ENCODE measurements around the gene C1orf122. TPM values are rescaled to one million over a fixed set of nuclear protein-coding genes. Genes with fewer than 3 reads are reported as not detected.

The C1orf122 gene
- polyA plus RNA-seq, 1 of the 3 experiments (the other 2 are of a cell fraction), result 75.3 TPM

- TF ChIP-seq USF2 (IDR thresholded peaks at IDR 0.05; ENCODE audit: borderline replicate concordance, low read depth, low read length), result no peak
- TF ChIP-seq GABPA (IDR thresholded peaks at IDR 0.05; ENCODE audit: low read depth), result no peak
- no peak for TF ChIP-seq ELF1 (IDR thresholded peaks at IDR 0.05)
- peak; percentile 57; the same call in 1 of the 2 replicates for TF ChIP-seq MAX (IDR thresholded peaks at IDR 0.05; ENCODE audit: low read depth)
- TF ChIP-seq TCF12 (IDR thresholded peaks at IDR 0.05), result peak; percentile 62; the same call in 1 of the 2 replicates
- TF ChIP-seq NRF1 (IDR thresholded peaks at IDR 0.05; ENCODE audit: low read depth, low read length), result no peak
- TF ChIP-seq REST (IDR thresholded peaks at IDR 0.05; ENCODE audit: low read depth, low read length), result peak; percentile 99
- TF ChIP-seq GATA2 (CRISPR knock-in tag; IDR thresholded peaks at IDR 0.05), result no peak
- no peak for TF ChIP-seq MXI1 (IDR thresholded peaks at IDR 0.05; ENCODE audit: low read depth, low read length)
- no peak for TF ChIP-seq RFX5 (IDR thresholded peaks at IDR 0.05; ENCODE audit: low read length)
- TF ChIP-seq NFIC (IDR thresholded peaks at IDR 0.05; ENCODE audit: borderline replicate concordance), result no peak
Observed at GRCh38 chr1:37795340-37796125, 12.1 kb upstream of the C1orf122 start (continued).

- Histone ChIP-seq H2AFZ (ENCODE audit: low read depth) (no peak overlapping the region), H3K79me2 (ENCODE audit: insufficient read depth) (no peaks in the 10 kb centered on the region), H3K9ac (no peak overlapping the region), H3K27me3 (ENCODE audit: insufficient read depth) (peaks cover 4% of the 10 kb centered on the region; the same call in 1 of the 2 replicates), H3K4me3 (ENCODE audit: low read depth in 2 of 2, low read length in 1 of 2) (no peak overlapping the region), H3K36me3 (replicated peaks in 1 of 2; ENCODE audit: control insufficient read depth in 1 of 2, insufficient read depth in 2 of 2, low read length in 1 of 2) (peaks cover 7 to 13% of the 10 kb centered on the region in 2 experiments), H3K4me2 (no peak overlapping the region), H3K9me3 (no peaks in the 10 kb centered on the region), H4K20me1 (ENCODE audit: insufficient read depth) (peaks cover 4% of the 10 kb centered on the region; the same call in 1 of the 2 replicates), H3F3A (replicated peaks; ENCODE audit: insufficient read depth) (peaks cover 6% of the 10 kb centered on the region), H3K27ac (ENCODE audit: low read depth in 2 of 2, low read length in 1 of 2) (no peak overlapping the region), H3K9me2 (no peaks in the 10 kb centered on the region), H3K4me1 (ENCODE audit: control insufficient read depth in 1 of 2, insufficient read depth in 2 of 2, low read depth in 1 of 2, low read length in 1 of 2) (peaks cover 0 to 12% of the 10 kb centered on the region in 2 experiments; a peak in 1 of 4 replicates)
- POLR2A ChIA-PET, result interaction anchor here (2.9 kb wide), 1 partner anchor 10 kb away, joined by 18 read pairs; the partner anchor contains the start of genes C1orf122 and YRDC
- no peak for DNase-seq
- CTCF ChIA-PET, result interaction anchor here (0.6 kb wide), 1 partner anchor 9 kb away, joined by 3 read pairs; no protein-coding TSS in a partner anchor
- WGBS (ENCODE audit: low lambda C conversion rate), result 58% methylated on average over 2 of the region's 3 CpGs
- TF ChIP-seq TCF12 (IDR thresholded peaks at IDR 0.05) (no peak), RFX5 (IDR thresholded peaks at IDR 0.05; ENCODE audit: low read length) (no peak), USF2 (IDR thresholded peaks at IDR 0.05; ENCODE audit: borderline replicate concordance, low read depth, low read length) (no peak), RXRA (IDR thresholded peaks at IDR 0.05; ENCODE audit: borderline replicate concordance, low read depth) (no peak), NRF1 (IDR thresholded peaks at IDR 0.05; ENCODE audit: low read depth, low read length) (no peak), CTCF (IDR thresholded peaks at IDR 0.05) (no peak), FOXM1 (IDR thresholded peaks at IDR 0.05; ENCODE audit: low read depth) (no peak), MAX (IDR thresholded peaks at IDR 0.05; ENCODE audit: low read depth) (no peak), USF1 (IDR thresholded peaks at IDR 0.05; ENCODE audit: borderline replicate concordance, low read depth) (no peak), RCOR1 (IDR thresholded peaks at IDR 0.05; ENCODE audit: low read length) (no peak), GABPA (IDR thresholded peaks at IDR 0.05; ENCODE audit: low read depth) (no peak)
Observed at GRCh38 chr1:37797750-37798345, 9.7 kb upstream of the C1orf122 start.
